ENCODE results near the gene GRPR. TPM values are rescaled to one million over a fixed set of nuclear protein-coding genes. Genes with fewer than 3 reads are reported as not detected.

GRPR gene
- total RNA-seq, 1 experiment from 2014 or later, result 28.8 TPM

DNA sequence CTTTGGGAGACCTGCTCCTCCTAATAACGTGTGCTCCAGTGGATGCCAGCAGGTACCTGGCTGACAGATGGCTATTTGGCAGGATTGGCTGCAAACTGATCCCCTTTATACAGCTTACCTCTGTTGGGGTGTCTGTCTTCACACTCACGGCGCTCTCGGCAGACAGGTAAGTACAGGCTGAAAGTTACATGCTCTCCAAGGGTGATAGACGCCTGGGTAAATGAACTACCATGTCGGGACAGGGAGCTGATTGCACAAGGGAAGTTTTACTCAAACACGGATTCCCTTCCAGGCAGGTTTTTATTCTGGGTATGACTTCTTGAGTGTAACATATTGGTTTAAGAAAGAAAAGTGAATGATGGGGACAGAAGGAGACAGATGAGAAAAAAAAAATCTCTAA lies 836 bp downstream of the GRPR start:
- Histone ChIP-seq H3K23ac (ENCODE audit: insufficient read length, low read depth, low read length) (no peak overlapping the region), H3K23me2 (ENCODE audit: insufficient read length, low read depth, low read length, poor library complexity, severe bottlenecking) (peaks cover 9% of the 10 kb centered on the region), H2BK20ac (ENCODE audit: low read depth, low read length, poor library complexity, severe bottlenecking) (no peak overlapping the region), H4K5ac (ENCODE audit: insufficient read length, low read depth, low read length) (no peak overlapping the region), H3K79me2 (ENCODE audit: insufficient read depth, low read length) (peaks cover 47% of the 10 kb centered on the region), H3K4ac (ENCODE audit: low read depth, low read length) (no peak overlapping the region), H2BK15ac (ENCODE audit: low read depth, low read length) (no peak overlapping the region), H2BK12ac (ENCODE audit: insufficient read length, low read depth, low read length) (no peak overlapping the region), H3T11ph (ENCODE audit: low read length) (no peak overlapping the region), H4K91ac (ENCODE audit: insufficient read length, low read depth, low read length) (no peak overlapping the region), H3K14ac (ENCODE audit: insufficient read depth, low read length) (no peak overlapping the region), H3K9ac (ENCODE audit: extremely low read depth, insufficient read length, low read length) (peak overlapping the region; percentile 79), H2BK120ac (ENCODE audit: low read depth, low read length, poor library complexity, severe bottlenecking) (no peak overlapping the region), H2AFZ (ENCODE audit: low read length) (no peak overlapping the region), H4K8ac (replicated peaks; ENCODE audit: insufficient read length, low read depth, low read length) (no peak overlapping the region), H2AK5ac (ENCODE audit: insufficient read length, low read length) (no peak overlapping the region), H3K79me1 (ENCODE audit: insufficient read depth, low read depth, low read length, poor library complexity, severe bottlenecking) (no peaks in the 10 kb centered on the region), H2BK5ac (ENCODE audit: insufficient read length, low read length) (no peak overlapping the region), H3K56ac (ENCODE audit: insufficient read length, low read depth, low read length) (no peak overlapping the region), H3K27me3 (ENCODE audit: insufficient read depth, low read length) (no peaks in the 10 kb centered on the region), H3K18ac (ENCODE audit: insufficient read length, low read depth, low read length) (no peak overlapping the region), H4K20me1 (ENCODE audit: control insufficient read depth, insufficient read depth, insufficient read length) (no peaks in the 10 kb centered on the region), H3K27ac (ENCODE audit: insufficient read length, low read depth, low read length) (no peak overlapping the region), H3K9me3 (ENCODE audit: control insufficient read depth, low read depth, low read length) (peaks cover 4% of the 10 kb centered on the region), H3K4me1 (ENCODE audit: insufficient read depth, low read length) (peaks cover 4% of the 10 kb centered on the region; the same call in 1 of the 2 replicates), H3K4me2 (ENCODE audit: insufficient read depth, insufficient read length, low read length) (peak overlapping the region; percentile 95)
- Mint-ChIP-seq H3K27me3 (ENCODE audit: low read depth) (no peaks in the 10 kb centered on the region; the same call in 1 of the 2 replicates), H3K27ac (peak overlapping the region in 2 of 3 experiments; percentile 64 to 84; a peak in 6 of 7 replicates), H3K36me3 (ENCODE audit: insufficient read depth in 1 of 3, low read depth in 3 of 3) (peaks cover 11 to 34% (median 17%) of the 10 kb centered on the region in 3 experiments), H3K4me1 (peaks cover 48 to 49% of the 10 kb centered on the region in 2 experiments), H3K4me3 (peak overlapping the region; percentile 57 to 71), H3K9me3 (peaks cover 10 to 13% of the 10 kb centered on the region in 2 experiments)
- no CpG with 5 or more reads among the region's 7 CpGs for WGBS (ENCODE audit: extremely low coverage, insufficient read length, low lambda C conversion rate)
- TF ChIP-seq, protein P1, sequence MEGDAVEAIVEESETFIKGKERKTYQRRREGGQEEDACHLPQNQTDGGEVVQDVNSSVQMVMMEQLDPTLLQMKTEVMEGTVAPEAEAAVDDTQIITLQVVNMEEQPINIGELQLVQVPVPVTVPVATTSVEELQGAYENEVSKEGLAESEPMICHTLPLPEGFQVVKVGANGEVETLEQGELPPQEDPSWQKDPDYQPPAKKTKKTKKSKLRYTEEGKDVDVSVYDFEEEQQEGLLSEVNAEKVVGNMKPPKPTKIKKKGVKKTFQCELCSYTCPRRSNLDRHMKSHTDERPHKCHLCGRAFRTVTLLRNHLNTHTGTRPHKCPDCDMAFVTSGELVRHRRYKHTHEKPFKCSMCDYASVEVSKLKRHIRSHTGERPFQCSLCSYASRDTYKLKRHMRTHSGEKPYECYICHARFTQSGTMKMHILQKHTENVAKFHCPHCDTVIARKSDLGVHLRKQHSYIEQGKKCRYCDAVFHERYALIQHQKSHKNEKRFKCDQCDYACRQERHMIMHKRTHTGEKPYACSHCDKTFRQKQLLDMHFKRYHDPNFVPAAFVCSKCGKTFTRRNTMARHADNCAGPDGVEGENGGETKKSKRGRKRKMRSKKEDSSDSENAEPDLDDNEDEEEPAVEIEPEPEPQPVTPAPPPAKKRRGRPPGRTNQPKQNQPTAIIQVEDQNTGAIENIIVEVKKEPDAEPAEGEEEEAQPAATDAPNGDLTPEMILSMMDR (conservative IDR thresholded peaks at IDR 0.05), result no peak
- no peak for DNase-seq
